ENCODE data around the gene ZNF641. TPM values are rescaled to one million over a fixed set of nuclear protein-coding genes. Genes with fewer than 3 reads are reported as not detected.
A peak's percentile ranks its signal among the peaks of the same experiment; 100 is the strongest.

The ZNF641 gene
- total and polyA plus RNA-seq, 2 of the 13 experiments (the other 11 are each of a cell fraction or from before 2014, with no cell fraction given): 4.4 to 6.6 TPM

GRCh38 chr12:48356041-48356768 lies 5.5 kb upstream of the ZNF641 start:
- H2AFZ ChIP-seq (ENCODE audit: low read length): no peak overlapping the region
- no peaks in the 10 kb centered on the region for H3K9me3 ChIP-seq (ENCODE audit: low read length)
- no peaks in the 10 kb centered on the region for H4K20me1 ChIP-seq (ENCODE audit: insufficient read depth, low read length)
- FAIRE-seq (no peak), ATAC-seq (peak; percentile 61), DNase-seq (ENCODE audit: low spot score) (peak; percentile 58)
- H3K27me3 ChIP-seq (ENCODE audit: control insufficient read depth in 1 of 2, insufficient read depth in 2 of 2, low read length in 2 of 2): no peaks in the 10 kb centered on the region; a peak in 1 of 5 replicates
- H3K27ac ChIP-seq (ENCODE audit: extremely low read length, insufficient read depth, low read length): peak overlapping the region; percentile 21
- 47% methylated on average over 6 of the region's 6 CpGs for WGBS (ENCODE audit: low lambda C conversion rate)
- intact Hi-C loops (cut with micrococcal nuclease; ENCODE audit: unreplicated experiment): no loop called here
- H3K36me3 ChIP-seq (replicated peaks in 1 of 2; ENCODE audit: control insufficient read depth in 1 of 2, insufficient read depth in 2 of 2, low read length in 2 of 2): no peaks in the 10 kb centered on the region
- ChIA-PET POLR2A (no interaction called here), CTCF (ENCODE audit: low intra/inter-chr PET ratio, low total read pairs) (no interaction called here)
- no peaks in the 10 kb centered on the region for H3K79me2 ChIP-seq (ENCODE audit: insufficient read depth, low read length)
- in situ Hi-C loops (cut with HindIII; ENCODE audit: extremely low pct_ligation_motif_present, low pct_unique_long_range_greater_than_20kb): no loop called here
- H3K4me3 ChIP-seq (replicated peaks in 1 of 3; ENCODE audit: insufficient read depth in 1 of 3, low read depth in 2 of 3, low read length in 3 of 3): no peak overlapping the region
- H3K4me2 ChIP-seq (ENCODE audit: low read depth, low read length): no peak overlapping the region
- no peak overlapping the region for H3K9ac ChIP-seq (ENCODE audit: insufficient read depth, low read depth, low read length)
- BruUV-seq (replicated peaks): no TSS peak
- H3K4me1 ChIP-seq (ENCODE audit: insufficient read depth, low read length): peaks cover 43% of the 10 kb centered on the region
- TF ChIP-seq GRHL1 (CRISPR knock-in tag; conservative IDR thresholded peaks at IDR 0.05) (no peak), ZFP36L1 (CRISPR knock-in tag; IDR thresholded peaks at IDR 0.05) (no peak), SAP130 (CRISPR knock-in tag; IDR thresholded peaks at IDR 0.05; ENCODE audit: low read depth) (peak; percentile 48), ZSCAN20 (CRISPR knock-in tag; IDR thresholded peaks at IDR 0.05; ENCODE audit: borderline replicate concordance) (no peak), FOXJ3 (CRISPR knock-in tag; IDR thresholded peaks at IDR 0.05; ENCODE audit: borderline replicate concordance) (no peak), ZNF737 (CRISPR knock-in tag; IDR thresholded peaks at IDR 0.05; ENCODE audit: borderline replicate concordance) (no peak), MAF1 (CRISPR knock-in tag; IDR thresholded peaks at IDR 0.05; ENCODE audit: borderline replicate concordance) (no peak), ZNF569 (CRISPR knock-in tag; IDR thresholded peaks at IDR 0.05; ENCODE audit: borderline replicate concordance) (no peak), ZSCAN22 (CRISPR knock-in tag; IDR thresholded peaks at IDR 0.05) (no peak), ZNF280D (CRISPR knock-in tag; IDR thresholded peaks at IDR 0.05) (no peak), HMG20A (CRISPR knock-in tag; IDR thresholded peaks at IDR 0.05; ENCODE audit: borderline replicate concordance) (peak; percentile 12; the same call in 1 of the 2 replicates), FOSL2 (CRISPR knock-in tag; IDR thresholded peaks at IDR 0.05) (peak; percentile 82), RFX1 (IDR thresholded peaks at IDR 0.05) (no peak; the same call in 1 of the 2 replicates), EHMT2 (IDR thresholded peaks at IDR 0.05; ENCODE audit: borderline replicate concordance, low read depth, low read length) (no peak), RFX3 (CRISPR knock-in tag; IDR thresholded peaks at IDR 0.05) (peak; percentile 53; the same call in 1 of the 2 replicates), RFXAP (CRISPR knock-in tag; IDR thresholded peaks at IDR 0.05; ENCODE audit: borderline replicate concordance) (no peak), ZNF703 (CRISPR knock-in tag; IDR thresholded peaks at IDR 0.05; ENCODE audit: borderline replicate concordance) (no peak), ZNF567 (CRISPR knock-in tag; IDR thresholded peaks at IDR 0.05; ENCODE audit: borderline replicate concordance) (no peak)
- TF ChIP-seq, protein P1, sequence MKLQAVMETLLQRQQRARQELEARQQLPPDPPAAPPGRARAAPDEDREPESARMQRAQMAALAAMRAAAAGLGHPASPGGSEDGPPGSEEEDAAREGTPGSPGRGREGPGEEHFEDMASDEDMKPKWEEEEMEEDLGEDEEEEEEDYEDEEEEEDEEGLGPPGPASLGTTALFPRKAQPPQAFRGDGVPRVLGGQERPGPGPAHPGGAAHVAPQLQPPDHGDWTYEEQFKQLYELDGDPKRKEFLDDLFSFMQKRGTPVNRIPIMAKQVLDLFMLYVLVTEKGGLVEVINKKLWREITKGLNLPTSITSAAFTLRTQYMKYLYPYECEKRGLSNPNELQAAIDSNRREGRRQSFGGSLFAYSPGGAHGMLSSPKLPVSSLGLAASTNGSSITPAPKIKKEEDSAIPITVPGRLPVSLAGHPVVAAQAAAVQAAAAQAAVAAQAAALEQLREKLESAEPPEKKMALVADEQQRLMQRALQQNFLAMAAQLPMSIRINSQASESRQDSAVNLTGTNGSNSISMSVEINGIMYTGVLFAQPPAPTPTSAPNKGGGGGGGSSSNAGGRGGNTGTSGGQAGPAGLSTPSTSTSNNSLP (IDR thresholded peaks at IDR 0.05; ENCODE audit: low read depth, low read length): peak; percentile 43

All from HepG2 (cell line).